Measurements from ENCODE around the gene TNFSF10. TPM values are rescaled to one million over a fixed set of nuclear protein-coding genes. Genes with fewer than 3 reads are reported as not detected.

TNFSF10 gene
- total and polyA plus RNA-seq, 8 donors = 32.8 to 95.2 (median 45.7) TPM

GRCh38 chr3:172478116-172478515 lies 45.1 kb downstream of the TNFSF10 start:
- Histone ChIP-seq H3K27ac (peak overlapping the region in 1 of 2 donors; percentile 59), H3K36me3 (no peaks in the 10 kb centered on the region), H3K4me3 (no peak overlapping the region), H3K9me3 (no peaks in the 10 kb centered on the region), H3K4me1 (peaks cover 0 to 18% of the 10 kb centered on the region in 2 donors), H3K27me3 (no peaks in the 10 kb centered on the region)
- no peak for DNase-seq
- TF ChIP-seq, protein P1, sequence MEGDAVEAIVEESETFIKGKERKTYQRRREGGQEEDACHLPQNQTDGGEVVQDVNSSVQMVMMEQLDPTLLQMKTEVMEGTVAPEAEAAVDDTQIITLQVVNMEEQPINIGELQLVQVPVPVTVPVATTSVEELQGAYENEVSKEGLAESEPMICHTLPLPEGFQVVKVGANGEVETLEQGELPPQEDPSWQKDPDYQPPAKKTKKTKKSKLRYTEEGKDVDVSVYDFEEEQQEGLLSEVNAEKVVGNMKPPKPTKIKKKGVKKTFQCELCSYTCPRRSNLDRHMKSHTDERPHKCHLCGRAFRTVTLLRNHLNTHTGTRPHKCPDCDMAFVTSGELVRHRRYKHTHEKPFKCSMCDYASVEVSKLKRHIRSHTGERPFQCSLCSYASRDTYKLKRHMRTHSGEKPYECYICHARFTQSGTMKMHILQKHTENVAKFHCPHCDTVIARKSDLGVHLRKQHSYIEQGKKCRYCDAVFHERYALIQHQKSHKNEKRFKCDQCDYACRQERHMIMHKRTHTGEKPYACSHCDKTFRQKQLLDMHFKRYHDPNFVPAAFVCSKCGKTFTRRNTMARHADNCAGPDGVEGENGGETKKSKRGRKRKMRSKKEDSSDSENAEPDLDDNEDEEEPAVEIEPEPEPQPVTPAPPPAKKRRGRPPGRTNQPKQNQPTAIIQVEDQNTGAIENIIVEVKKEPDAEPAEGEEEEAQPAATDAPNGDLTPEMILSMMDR (IDR thresholded peaks at IDR 0.05) = no peak
- no peak for ATAC-seq
- intact Hi-C loops (cut with DNase I) = no loop called here

DNA sequence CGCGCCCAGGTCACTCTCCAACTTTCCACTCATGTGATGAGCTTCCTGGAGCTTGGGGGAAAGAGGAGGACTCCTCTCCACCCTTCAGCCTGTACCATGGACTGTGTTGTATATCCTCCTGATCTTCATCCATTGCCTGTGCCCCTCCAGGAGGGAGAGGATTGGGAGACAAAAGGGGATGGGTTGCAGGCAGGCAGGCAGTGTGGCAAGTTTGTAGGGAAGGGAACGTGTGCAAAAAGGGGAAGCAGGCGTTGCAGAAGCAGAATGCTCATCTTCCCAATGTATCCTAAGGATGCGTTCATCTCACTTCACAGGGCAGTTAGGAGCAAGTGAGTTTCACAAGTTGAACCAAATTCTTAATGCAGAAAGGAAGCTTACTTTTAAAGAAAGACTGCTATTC lies 46.9 kb downstream of the TNFSF10 start:
- TF ChIP-seq, protein P1 (IDR thresholded peaks at IDR 0.05) = no peak
- Histone ChIP-seq H3K27me3 (no peaks in the 10 kb centered on the region), H3K36me3 (no peaks in the 10 kb centered on the region), H3K9me3 (no peaks in the 10 kb centered on the region), H3K4me3 (peak overlapping the region in 1 of 2 donors; percentile 32), H3K4me1 (peaks cover 0 to 18% of the 10 kb centered on the region in 2 donors), H3K27ac (peak overlapping the region in 1 of 2 donors; percentile 59)
- peak; percentile 45 for ATAC-seq
- intact Hi-C loops (cut with DNase I) = no loop called here
- DNase-seq = no peak

DNA sequence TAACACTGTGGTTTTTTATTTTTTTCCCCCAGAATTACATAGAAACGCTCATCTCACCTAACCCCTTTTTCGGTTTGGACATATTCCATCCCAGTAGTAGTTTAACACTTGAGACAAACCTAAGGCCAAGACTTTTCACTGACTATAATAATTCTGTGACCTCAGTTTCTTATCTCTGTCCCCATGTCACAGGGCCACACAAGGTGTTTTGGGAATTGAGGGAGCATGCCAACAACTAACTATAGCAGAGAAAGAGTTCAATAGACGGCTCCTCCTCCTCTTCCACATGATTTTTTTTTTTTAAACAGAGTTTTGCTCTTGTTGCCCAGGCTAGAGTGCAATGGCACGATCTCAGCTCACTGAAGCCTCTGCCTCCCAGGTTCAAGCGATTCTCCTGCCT lies 47.5 kb downstream of the TNFSF10 start:
- H3K27ac ChIP-seq = no peak overlapping the region
- no peaks in the 10 kb centered on the region for H3K36me3 ChIP-seq
- no peaks in the 10 kb centered on the region for H3K27me3 ChIP-seq
- no peak overlapping the region for H3K4me3 ChIP-seq
- TF ChIP-seq, protein P1 (IDR thresholded peaks at IDR 0.05) = no peak
- intact Hi-C loops (cut with DNase I) = no loop called here
- no peaks in the 10 kb centered on the region for H3K9me3 ChIP-seq
- DNase-seq (no peak), ATAC-seq (no peak)
- H3K4me1 ChIP-seq = peaks cover 0 to 18% of the 10 kb centered on the region in 2 donors

GRCh38 chr3:172471903-172472302 lies 51.3 kb downstream of the TNFSF10 start:
- ATAC-seq (no peak), DNase-seq (no peak)
- Histone ChIP-seq H3K27me3 (no peaks in the 10 kb centered on the region), H3K4me3 (no peak overlapping the region), H3K36me3 (no peaks in the 10 kb centered on the region), H3K9me3 (no peaks in the 10 kb centered on the region), H3K27ac (no peak overlapping the region), H3K4me1 (peaks cover 0 to 6% of the 10 kb centered on the region in 2 donors)
- TF ChIP-seq, protein P1 (IDR thresholded peaks at IDR 0.05) = no peak
- intact Hi-C loops (cut with DNase I) = no loop called here

GRCh38 chr3:172470588-172470987 lies 52.6 kb downstream of the TNFSF10 start:
- TF ChIP-seq, protein P1 (IDR thresholded peaks at IDR 0.05) = no peak
- intact Hi-C loops (cut with DNase I) = no loop called here
- no peak for ATAC-seq
- H3K4me1 ChIP-seq = no peaks in the 10 kb centered on the region
- no peaks in the 10 kb centered on the region for H3K36me3 ChIP-seq
- no peak overlapping the region for H3K27ac ChIP-seq
- H3K9me3 ChIP-seq = no peaks in the 10 kb centered on the region
- H3K27me3 ChIP-seq = no peaks in the 10 kb centered on the region
- no peak overlapping the region for H3K4me3 ChIP-seq
- no peak for DNase-seq

Data from left lung (tissue), 10 donors.